ENCODE results near the gene TUBGCP4.
A peak's percentile ranks its signal among the peaks of the same experiment; 100 is the strongest.

The TUBGCP4 gene

GRCh38 chr15:43404130-43404529, 33.2 kb downstream of the TUBGCP4 start:
- DNase-seq: no peak

- no peak for DNase-seq
These were observed 35.3 kb downstream of the TUBGCP4 start for GRCh38 chr15:43406189-43406588.

- no peak for DNase-seq
These were observed 35.9 kb downstream of the TUBGCP4 start for GRCh38 chr15:43406808-43407207.

GRCh38 chr15:43408789-43409188, 37.9 kb downstream of the TUBGCP4 start:
- no peak for DNase-seq

GRCh38 chr15:43410572-43411214, 39.8 kb downstream of the TUBGCP4 start:
- no peak for DNase-seq

GRCh38 chr15:43412096-43412495, 41.2 kb downstream of the TUBGCP4 start:
- no peak for DNase-seq

GRCh38 chr15:43414196-43414595, 43.3 kb downstream of the TUBGCP4 start:
- DNase-seq: no peak

- no peak for DNase-seq
These were observed 49.5 kb downstream of the TUBGCP4 start for GRCh38 chr15:43420435-43420834.

- DNase-seq: no peak
These were observed 50.0 kb downstream of the TUBGCP4 start for GRCh38 chr15:43420876-43421275.

- no peak for DNase-seq
These were observed 52.9 kb downstream of the TUBGCP4 start for GRCh38 chr15:43423793-43424192.

GRCh38 chr15:43429687-43430086, 58.8 kb downstream of the TUBGCP4 start:
- peak; percentile 3 for DNase-seq

GRCh38 chr15:43433165-43433564, 62.3 kb downstream of the TUBGCP4 start:
- no peak for DNase-seq

GRCh38 chr15:43433661-43434303, 62.9 kb downstream of the TUBGCP4 start:
- DNase-seq: no peak

- DNase-seq: no peak
These were observed 63.5 kb downstream of the TUBGCP4 start for GRCh38 chr15:43434446-43434845.

- DNase-seq: no peak
These were observed 65.5 kb downstream of the TUBGCP4 start for GRCh38 chr15:43436395-43436794.

GRCh38 chr15:43439268-43439667, 68.4 kb downstream of the TUBGCP4 start:
- DNase-seq: no peak

GRCh38 chr15:43440721-43441281, 69.9 kb downstream of the TUBGCP4 start:
- peak; percentile 38 for DNase-seq

GRCh38 chr15:43441316-43441715, 70.4 kb downstream of the TUBGCP4 start:
- no peak for DNase-seq

GRCh38 chr15:43446344-43446743, 75.4 kb downstream of the TUBGCP4 start:
- no peak for DNase-seq

- no peak for DNase-seq
These were observed 79.1 kb downstream of the TUBGCP4 start for GRCh38 chr15:43449981-43450380.
